ENCODE measurements around the gene LCP2.

- no peak for TF ChIP-seq CTCF (IDR thresholded peaks at IDR 0.05)
- TF ChIP-seq FOXJ3 (CRISPR knock-in tag; IDR thresholded peaks at IDR 0.05; ENCODE audit: borderline replicate concordance) = no peak
- no peak for TF ChIP-seq ZNF317 (CRISPR knock-in tag; IDR thresholded peaks at IDR 0.05; ENCODE audit: borderline replicate concordance, low read depth)
- TF ChIP-seq NFYB (CRISPR knock-in tag; conservative IDR thresholded peaks at IDR 0.05; ENCODE audit: low read depth) = no peak
- TF ChIP-seq TCF7 (CRISPR knock-in tag; IDR thresholded peaks at IDR 0.05; ENCODE audit: low read depth) = no peak
- no peak for TF ChIP-seq ZNF232 (CRISPR knock-in tag; IDR thresholded peaks at IDR 0.05)
- no peak for TF ChIP-seq AFF4 (CRISPR knock-in tag; IDR thresholded peaks at IDR 0.05; ENCODE audit: borderline replicate concordance)
Measured at GRCh38 chr5:170294057-170294456, 3.5 kb downstream of the LCP2 start.

Measured in WTC11 (cell line).